ENCODE data around the gene RBBP7.

The RBBP7 gene

DNA sequence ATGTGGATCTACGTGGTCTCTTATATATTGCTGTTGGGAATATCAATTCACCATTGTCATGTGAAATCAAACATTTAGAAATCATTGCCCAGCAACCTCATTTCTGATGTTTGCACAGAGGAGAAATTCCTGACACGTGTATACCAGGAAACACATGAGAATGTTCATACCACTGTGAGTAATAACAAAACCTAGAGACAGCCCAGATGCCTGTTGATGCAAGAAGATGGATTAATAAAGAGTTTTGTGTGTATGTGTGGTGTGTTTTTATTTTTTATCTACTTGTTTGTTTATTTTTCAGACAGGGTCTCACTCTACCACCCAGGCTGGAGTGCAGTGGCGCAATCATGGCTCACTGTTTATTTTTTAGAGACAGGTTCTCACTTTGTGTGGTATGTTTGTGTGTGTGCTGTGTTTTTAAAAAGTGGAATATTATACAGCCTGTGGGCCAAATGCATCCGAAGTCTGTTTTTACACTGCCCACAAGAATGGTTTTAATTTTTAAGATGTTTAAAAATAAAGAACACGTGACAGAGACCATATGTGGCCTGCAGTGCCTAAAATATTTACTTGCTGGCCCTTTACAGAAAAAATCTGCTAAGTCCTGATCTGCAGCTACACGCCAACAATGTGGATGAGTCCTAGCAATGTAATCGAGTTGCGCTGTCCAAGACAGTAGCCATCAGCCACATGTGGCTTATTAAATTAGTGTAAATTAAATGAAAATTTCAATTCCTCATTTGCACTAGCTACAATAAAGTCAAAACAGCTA is 44.7 kb downstream of the RBBP7 start:
- TF ChIP-seq ZNF274 (IDR thresholded peaks at IDR 0.05; ENCODE audit: low read depth, low read length), result no peak
- H3K4me3 ChIP-seq (ENCODE audit: low read length), result no peak overlapping the region

DNA sequence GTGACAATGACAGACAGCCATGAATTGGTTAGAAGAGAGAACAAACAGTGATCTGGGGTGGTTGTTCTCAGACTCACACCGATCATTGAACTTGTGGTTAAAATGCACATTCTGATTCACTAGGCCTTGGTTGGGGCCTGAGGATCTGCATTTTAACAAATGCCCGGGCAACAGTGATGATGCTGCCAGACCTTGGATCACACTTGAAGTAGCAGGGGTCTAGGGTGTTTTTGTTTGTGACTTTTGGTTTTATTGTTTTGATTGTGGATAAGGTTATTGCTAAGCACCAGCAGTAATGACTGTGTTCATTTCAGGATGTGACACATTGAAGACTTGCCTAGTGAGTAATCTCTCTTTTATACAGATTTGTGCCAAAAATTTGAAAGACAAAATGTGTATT is 47.4 kb downstream of the RBBP7 start:
- no peak for TF ChIP-seq ZNF274 (IDR thresholded peaks at IDR 0.05; ENCODE audit: low read depth, low read length)

DNA sequence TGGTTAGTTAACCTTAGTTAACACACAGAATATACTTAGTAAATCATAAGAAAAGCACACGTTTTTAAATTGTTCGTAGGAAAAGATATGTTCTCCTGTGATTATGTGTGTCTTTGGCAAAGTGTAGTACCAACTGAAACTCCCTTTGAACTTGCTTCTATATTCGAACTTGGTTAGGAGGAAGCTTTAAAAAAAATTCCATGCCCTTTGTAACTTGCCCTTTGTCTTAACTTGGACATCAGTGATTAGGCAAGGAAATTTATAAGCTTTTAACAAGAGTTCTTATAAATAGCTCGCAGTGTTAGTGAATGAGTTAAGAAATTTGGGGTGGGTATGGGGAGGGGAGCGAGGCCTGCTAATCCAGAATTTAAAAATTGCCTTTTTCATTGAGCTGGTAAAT is 50.5 kb downstream of the RBBP7 start:
- no peak overlapping the region for H3K4me3 ChIP-seq (ENCODE audit: low read length)
- no peak for TF ChIP-seq ZNF274 (IDR thresholded peaks at IDR 0.05; ENCODE audit: low read depth, low read length)

More for the DNA sequence above, 47.4 kb downstream of the RBBP7 start:
- H3K4me3 ChIP-seq (ENCODE audit: low read length), result no peak overlapping the region

DNA sequence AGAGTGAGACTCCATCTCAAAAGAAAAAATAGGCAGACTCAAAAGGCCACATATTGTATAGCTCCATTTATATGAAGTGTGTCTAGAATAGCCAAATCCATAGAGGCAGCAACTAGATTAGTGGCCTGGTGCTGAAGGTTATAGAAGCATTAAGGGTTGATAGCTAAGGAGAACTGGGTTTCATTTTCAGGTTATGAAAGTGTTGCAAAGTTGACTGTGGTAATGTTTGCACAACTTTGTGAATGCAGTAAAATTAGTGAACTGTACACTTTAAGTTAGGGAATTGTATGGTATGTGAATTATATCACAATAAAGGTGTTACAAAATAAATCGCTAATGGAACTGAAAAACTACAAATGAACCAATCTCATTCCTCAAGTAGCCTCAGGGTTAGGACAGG is 55.6 kb downstream of the RBBP7 start:
- no peak for TF ChIP-seq ZNF274 (IDR thresholded peaks at IDR 0.05; ENCODE audit: low read depth, low read length)
- H3K4me3 ChIP-seq (ENCODE audit: low read length), result no peak overlapping the region

DNA sequence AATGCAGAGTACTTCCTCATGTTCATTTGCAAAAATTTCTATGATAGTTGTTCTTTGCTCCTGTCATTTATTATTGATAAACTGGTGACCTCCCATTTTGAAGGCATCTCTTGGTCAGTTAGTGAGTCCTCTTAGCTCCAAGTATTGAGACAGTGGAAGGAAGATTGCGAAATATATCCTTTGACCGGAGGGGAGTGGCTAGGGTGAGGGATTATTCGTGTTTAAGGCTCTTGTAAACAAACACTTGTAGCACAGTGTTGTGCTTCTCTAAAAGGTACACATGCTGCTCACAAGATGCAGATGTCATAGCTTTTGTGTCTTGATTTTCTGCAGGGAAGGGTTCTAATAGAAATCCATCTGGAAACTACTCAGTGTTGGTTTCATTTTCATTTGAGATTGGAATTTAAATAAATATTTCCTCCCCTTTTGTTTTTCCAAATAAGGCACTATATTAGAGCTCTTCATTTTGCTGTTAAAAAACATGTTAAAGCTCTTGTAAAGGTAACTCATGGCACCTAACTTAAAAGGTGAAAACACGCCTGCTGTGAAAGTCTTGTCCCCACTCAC is 62.1 kb downstream of the RBBP7 start:
- TF ChIP-seq ZNF274 (IDR thresholded peaks at IDR 0.05; ENCODE audit: low read depth, low read length), result no peak
- no peak overlapping the region for H3K4me3 ChIP-seq (ENCODE audit: low read length)

DNA sequence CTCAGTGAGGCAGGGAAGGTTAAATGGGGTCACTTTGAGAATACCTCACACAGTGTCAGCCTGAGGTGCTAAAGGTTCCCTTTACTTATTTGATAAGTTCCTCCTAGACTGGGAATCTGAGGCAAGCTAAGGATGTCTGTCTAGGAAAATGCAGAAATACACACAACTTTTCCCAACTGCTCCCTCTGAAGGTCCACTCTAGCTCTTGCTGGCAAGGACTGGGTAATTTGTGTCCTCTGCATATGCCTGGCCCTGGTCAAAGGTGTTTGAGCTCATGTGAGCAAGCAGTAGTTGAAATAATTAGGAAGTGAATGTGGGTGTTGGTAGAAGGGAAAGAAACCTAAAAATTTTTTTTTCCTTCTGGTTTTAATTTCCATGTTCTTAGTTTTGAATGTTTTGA is 62.6 kb downstream of the RBBP7 start:
- no peak for TF ChIP-seq ZNF274 (IDR thresholded peaks at IDR 0.05; ENCODE audit: low read depth, low read length)
- H3K4me3 ChIP-seq (ENCODE audit: low read length), result no peak overlapping the region

DNA sequence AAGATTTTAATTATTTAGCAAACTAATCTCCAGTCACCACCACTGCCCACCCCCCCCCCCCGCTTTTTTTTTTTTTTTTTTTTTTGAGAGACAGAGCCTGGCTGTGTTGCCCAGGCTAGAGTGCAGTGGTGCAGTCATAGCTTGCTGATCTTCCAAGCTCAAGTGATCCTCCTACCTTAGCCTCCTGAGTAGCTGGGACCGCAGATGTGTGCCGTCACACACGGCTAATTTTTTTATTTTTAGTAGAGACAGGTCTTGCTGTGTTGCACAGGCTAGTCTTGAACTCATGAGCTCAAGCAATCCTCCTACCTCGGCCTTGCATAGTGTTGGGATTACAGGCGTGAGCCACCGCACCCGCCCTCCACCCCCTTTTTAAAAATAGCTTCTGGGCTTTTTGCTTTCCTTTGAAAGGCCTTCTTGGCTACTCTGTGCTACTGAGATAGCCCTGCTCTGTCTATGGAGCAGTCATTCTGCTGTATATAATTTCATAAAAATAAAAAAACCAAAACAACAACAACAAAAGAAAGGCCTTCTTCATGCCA is 65.2 kb downstream of the RBBP7 start:
- H3K4me3 ChIP-seq (ENCODE audit: low read length), result no peak overlapping the region
- TF ChIP-seq ZNF274 (IDR thresholded peaks at IDR 0.05; ENCODE audit: low read depth, low read length), result no peak

DNA sequence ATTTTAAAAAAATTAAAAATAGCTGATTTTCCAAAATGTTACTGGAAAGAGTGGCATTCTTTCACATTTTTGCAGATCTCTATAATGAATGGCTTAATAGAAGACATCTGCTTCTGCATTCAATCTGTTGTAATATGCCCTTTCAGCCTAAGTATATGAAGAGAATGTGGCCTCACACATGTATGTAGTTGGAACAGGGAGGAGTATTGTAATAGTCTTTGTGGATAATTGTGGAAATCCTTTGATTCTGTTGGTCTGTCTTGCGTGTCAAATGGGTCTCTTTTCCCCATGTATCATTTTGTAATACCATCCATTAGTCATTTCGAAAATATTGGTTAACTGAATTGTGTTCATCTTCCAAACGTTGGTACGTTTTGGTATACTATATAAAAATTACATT is 72.3 kb downstream of the RBBP7 start:
- no peak for TF ChIP-seq ZNF274 (IDR thresholded peaks at IDR 0.05; ENCODE audit: low read depth, low read length)
- H3K4me3 ChIP-seq (ENCODE audit: low read length), result no peak overlapping the region

DNA sequence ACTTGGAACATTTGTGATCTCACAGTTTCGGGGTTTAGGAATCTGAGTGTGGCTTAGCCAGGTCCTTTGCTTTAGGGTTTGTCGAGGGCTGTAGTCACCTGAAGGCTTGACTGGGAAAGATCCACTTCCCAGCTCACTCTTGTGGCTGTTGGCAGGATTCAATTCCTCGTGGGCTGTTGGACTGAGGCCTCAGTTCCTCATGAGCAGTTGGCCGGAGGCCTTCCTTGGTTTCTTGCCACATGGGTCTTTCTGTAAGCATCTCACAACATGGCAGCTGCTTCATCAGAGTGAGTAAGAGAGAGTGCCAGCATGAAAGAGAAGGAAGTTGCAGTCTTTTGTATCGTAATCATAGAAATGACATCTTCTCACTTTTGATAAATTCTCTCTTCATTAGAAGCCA is 72.8 kb downstream of the RBBP7 start:
- no peak overlapping the region for H3K4me3 ChIP-seq (ENCODE audit: low read length)
- TF ChIP-seq ZNF274 (IDR thresholded peaks at IDR 0.05; ENCODE audit: low read depth, low read length), result no peak

DNA sequence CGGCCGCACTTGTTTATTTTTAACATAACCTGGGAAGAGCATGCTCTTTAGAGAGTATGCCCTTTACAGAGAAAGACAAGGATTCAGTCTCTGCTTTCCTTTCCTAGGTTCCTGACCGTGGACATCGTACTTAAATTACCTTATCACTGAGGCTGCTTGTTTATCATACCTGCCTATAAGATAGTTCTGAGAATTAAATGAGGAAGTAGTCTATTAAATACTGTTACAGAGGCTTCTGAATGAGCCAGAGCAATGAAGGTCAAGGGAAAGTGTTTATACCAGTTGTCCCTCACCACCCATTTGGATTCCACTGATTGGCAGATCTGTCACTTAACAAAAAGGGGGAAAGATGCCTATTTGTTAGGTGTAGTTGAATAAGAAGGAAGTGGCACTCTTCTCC is 73.9 kb downstream of the RBBP7 start:
- TF ChIP-seq ZNF274 (IDR thresholded peaks at IDR 0.05; ENCODE audit: low read depth, low read length), result no peak
- no peak overlapping the region for H3K4me3 ChIP-seq (ENCODE audit: low read length)

All from GM08714 (cell line).